GM19395 (cell line): ENCODE results near the gene APLP1.
"Not testable (repeated sequence)": the region's sequence is repeated elsewhere in the genome, so short reads cannot be mapped to it uniquely, and the experiment has no call there.

Source experiments
- ATAC-seq: cut with Tn5 transposase; IDR thresholded peaks from one replicate; pipeline ENCODE4 v1.9.1; 2021; ENCODE audit warnings: mild to moderate bottlenecking, moderate library complexity; ENCODE audit not compliant: unreplicated experiment

APLP1 gene

GRCh38 chr19:35868172-35868822 lies at the start of gene APLP1:
TSS of gene APLP1 (plus strand) at chr19:35868574. CDS start at chr19:35868637, 63 bp downstream.
- ATAC-seq, result no peak

DNA sequence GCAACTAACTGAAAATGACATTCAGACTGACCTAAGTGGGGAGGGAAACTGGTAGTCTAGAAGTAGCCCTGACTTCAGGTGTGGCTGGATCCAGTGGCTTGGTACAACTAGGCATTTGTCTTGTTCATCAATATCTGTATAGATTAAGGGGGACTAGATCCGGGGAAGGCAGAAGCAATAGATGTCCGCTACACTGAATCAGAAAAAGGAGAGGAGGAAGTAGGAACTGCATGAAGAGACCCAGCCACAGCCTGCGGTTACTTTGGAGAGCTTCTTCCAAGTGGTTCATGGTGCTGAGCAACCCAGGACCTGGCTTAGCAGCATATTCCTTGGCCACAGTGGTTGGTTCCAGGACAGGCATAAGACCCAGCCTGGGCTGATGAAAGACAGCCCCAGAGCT lies 45.8 kb upstream of the APLP1 start:
- ATAC-seq, result no peak

- no peak for ATAC-seq
Measured at GRCh38 chr19:35824150-35824549, 44.2 kb upstream of the APLP1 start.

GRCh38 chr19:35828692-35829301 lies 39.6 kb upstream of the APLP1 start:
- no peak for ATAC-seq

DNA sequence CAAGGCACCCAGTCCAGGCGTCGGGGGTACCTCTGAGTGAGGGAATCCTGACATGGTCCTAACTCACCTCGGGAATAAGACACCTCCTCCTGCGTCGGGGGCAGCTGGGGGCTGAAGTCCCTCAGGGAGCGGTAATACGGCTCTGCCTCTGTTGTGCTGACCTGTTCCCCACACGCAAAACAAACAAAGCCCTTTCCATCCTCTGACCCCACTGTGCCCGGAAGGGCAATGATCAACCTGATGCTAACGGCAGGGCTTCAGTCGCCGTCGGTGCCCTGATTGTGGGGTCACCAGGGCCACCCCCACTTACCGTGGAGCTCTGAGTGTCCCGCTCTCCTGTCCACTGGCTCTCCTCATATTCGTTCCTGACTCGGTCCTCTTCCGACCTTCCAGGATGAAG lies 37.4 kb upstream of the APLP1 start:
- ATAC-seq, result no peak

DNA sequence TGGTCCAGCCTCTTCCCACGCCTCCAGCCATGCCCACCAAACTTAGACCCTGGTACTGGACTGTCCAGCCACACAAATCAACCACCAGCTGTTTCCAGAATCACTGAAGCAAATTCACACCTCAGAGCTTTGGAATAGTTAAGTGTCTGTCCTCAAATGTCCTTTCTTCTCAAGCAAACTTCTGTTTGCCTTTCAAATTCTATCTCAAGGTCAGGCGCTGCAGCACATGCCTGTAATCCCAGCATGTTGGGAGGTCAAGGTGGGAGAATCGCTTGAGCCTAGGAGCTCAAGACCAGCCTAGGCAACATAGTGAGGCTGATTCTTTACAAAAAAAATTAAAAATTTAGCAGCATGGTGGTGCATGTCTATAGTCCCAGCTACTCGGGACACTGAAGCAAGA lies 36.3 kb upstream of the APLP1 start:
- no peak for ATAC-seq

DNA sequence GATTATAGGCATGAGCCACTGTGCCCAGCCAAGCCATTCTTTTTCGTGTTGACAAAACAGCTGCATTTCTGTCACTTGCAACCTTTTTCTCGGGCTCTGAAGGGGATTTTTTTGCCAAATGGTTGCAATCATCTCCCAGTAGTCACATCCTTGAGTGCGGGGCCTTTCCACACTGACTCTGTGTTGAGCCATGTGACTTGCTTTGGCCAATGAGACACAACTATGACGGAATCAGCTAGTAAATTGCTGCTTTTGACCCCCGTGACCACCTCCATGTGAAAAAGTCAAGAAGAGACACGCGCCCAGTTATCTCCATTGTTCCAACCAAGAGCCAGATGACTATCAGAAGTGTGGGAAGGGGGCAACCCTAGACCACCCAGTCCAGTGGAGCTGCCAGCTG lies 34.4 kb upstream of the APLP1 start:
- ATAC-seq, result no peak

GRCh38 chr19:35836096-35836495 lies 32.3 kb upstream of the APLP1 start:
- not testable (repeated sequence) for ATAC-seq

DNA sequence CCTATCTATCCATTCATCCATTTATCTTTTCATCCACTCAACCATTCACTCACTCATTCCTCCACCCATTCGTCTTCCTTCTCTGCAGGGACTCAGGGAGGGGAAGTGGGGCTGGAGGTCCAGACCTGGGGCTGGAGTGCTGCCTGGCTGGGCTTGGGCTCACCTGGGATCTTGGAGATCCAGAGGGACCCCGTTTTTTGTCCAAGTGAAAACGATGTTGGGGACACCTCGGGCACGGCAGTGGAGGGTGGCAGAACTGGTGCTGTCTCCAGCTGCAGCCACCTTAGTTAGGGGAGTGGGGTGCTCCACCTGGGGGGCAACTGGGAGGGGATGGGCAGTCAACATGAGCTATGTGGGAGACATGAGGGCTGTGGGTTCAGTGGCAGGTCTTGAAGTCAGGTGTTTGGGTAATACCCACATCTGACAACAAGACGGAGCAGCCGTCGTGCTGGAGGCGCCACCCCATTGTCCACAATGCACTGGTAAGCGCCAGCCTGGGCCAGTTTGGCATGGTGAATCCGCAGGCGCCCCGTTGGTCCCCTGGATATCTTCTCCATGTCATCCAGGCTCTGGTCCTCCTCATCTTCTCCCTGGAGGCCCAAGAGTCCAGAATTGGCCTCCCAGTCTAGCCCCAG lies 26.3 kb upstream of the APLP1 start:
- no peak for ATAC-seq

DNA sequence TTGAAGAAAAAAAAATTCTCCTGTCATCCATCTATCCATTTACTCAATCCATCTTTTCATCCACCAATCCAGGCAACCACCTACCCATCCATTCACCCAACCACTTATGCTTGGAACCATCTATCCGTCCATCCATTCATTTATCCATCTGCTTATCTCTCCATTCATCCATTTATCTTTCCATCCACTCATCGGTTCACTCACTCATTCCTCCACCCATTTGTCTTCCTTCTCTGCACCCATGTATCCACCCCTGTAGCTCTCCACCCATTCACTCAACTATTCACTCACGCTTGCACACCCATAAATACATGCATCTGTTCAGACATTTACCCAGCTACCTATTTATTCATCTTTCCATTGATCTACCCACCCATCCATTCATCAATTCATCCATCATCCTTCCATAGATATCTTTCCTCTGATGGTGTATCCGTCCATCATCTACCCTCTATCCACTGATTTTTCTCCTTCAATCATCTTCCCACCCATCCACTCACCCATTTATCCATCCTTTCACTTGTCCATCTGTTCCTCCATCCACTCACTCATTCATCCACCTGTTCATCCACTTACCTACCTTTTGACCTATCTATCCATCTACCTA lies 25.6 kb upstream of the APLP1 start:
- no peak for ATAC-seq

GRCh38 chr19:35843676-35844481 lies 24.5 kb upstream of the APLP1 start:
- no peak for ATAC-seq

DNA sequence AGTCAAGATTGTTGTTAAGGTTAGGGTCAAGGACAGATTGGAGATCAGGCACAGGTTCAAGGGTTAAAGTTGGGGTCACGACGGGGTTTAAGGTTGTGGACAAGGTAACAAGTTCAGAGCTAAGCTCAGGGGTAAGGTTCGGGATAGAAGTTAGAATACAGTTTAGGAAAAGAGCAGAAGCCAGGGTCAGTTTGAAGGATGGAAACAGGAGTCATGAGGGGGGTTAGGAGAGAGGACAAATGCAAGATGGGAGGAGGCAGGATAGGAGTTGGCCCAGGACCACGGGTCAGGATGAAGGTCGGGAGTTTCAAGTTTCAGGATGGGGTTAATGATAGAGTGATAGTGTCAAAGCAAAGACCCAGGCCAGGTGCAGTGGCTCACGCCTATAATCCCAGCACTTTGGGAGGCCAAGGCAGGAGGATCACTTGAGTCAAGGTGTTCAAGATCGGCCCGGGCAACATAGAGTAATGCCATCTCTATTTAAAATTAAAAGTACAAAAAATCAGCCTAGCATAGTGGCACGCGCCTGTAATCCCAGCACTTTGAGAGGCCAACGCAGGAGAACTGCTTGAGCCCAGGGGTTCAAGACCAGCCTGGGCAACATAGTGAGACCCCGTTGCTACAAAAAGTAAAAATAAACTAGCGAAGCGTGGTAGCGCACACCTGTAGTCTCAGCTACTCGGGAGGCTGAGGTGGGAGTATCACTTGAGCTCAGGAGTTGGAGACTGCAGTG lies 23.7 kb upstream of the APLP1 start:
- no peak for ATAC-seq

- no peak for ATAC-seq
Measured at GRCh38 chr19:35845215-35846037, 22.9 kb upstream of the APLP1 start.

GRCh38 chr19:35846038-35846668 lies 22.2 kb upstream of the APLP1 start:
- no peak for ATAC-seq

DNA sequence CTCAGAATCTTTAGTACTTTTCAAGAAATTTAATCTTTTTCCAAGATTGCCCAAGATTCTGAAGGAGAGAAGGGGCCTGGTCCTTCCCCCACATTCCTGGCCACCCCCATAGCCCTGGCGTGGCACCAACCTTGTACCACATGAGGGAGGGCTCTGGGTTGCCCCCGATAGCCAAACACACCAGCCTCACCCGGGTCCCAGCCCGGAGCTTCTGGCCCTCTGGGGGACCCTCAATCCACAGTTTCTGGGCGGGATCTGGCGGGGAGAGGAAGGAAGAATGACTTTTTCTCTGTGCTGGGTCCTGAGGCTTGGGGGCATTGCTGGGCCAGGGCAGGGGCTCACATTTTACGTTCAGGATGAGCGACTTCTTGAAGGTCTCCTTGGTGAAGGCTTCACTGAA lies 20.5 kb upstream of the APLP1 start:
- ATAC-seq, result no peak

GRCh38 chr19:35848486-35848885 lies 19.9 kb upstream of the APLP1 start:
- ATAC-seq, result no peak

GRCh38 chr19:35848919-35849505 lies 19.4 kb upstream of the APLP1 start:
- no peak for ATAC-seq

GRCh38 chr19:35851213-35852028 lies 17.0 kb upstream of the APLP1 start:
- no peak for ATAC-seq
